ENCODE measurements around the gene SPINK13.

DNA sequence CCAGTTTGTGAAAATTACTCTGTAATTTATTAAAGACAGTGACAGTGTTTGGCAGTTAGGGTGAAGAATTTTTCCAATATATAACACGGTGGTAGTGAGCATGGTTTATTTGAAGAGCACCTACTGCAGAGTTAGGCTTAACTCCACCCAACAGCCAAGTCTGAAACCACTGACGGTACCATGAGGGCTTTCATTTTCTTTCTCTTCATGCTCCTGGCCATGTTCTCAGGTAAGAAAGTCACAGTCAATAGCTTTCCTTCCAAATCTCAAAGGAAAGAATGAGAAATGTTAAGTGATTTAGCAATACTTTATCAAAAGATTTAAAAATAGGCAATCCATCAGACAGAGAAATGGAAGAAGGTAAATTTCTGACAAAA, 30.2 kb upstream of the SPINK13 start, which contains the start of gene MARCOL:
- TF ChIP-seq REST (IDR thresholded peaks at IDR 0.05; ENCODE audit: insufficient read depth in 1 of 2, low read depth in 2 of 2, low read length in 2 of 2) (no peak), POLR2AphosphoS5 (IDR thresholded peaks at IDR 0.05; ENCODE audit: low read depth, low read length) (no peak)
